ENCODE measurements around the gene GART.
"Not testable (repeated sequence)": the region's sequence is repeated elsewhere in the genome, so short reads cannot be mapped to it uniquely, and the experiment has no call there.

Gene GART

GRCh38 chr21:33541756-33542639, at the start of gene GART:
Gene GART (minus strand): TSS chr21:33542117. CDS start chr21:33539315, 2,802 bp downstream.
- DNase-seq = peak; percentile 78 to 93 (median 85)

- DNase-seq = peak; percentile 93 to 98 (median 97)
Measured at GRCh38 chr21:33588485-33589335, 46.8 kb upstream of the GART start, which contains the start of gene DONSON. Gene DONSON (minus strand): TSS chr21:33588684. CDS start chr21:33588641, 43 bp downstream.

GRCh38 chr21:33587792-33588484, 46.0 kb upstream of the GART start:
- peak; percentile 23 to 49 (median 31) for DNase-seq

- DNase-seq = no peak
Measured at GRCh38 chr21:33586927-33587326, 45.0 kb upstream of the GART start.

- no peak for DNase-seq
Measured at GRCh38 chr21:33584455-33584854, 42.5 kb upstream of the GART start.

GRCh38 chr21:33578959-33579542, 37.1 kb upstream of the GART start:
- DNase-seq = peak in 2 of 3 donors; percentile 36 to 37

GRCh38 chr21:33578214-33578613, 36.3 kb upstream of the GART start:
- no peak for DNase-seq

GRCh38 chr21:33576741-33577141, 34.8 kb upstream of the GART start:
- DNase-seq = not testable (repeated sequence)

- no peak for DNase-seq
Measured at GRCh38 chr21:33572350-33572749, 30.4 kb upstream of the GART start.

- DNase-seq = no peak
Measured at GRCh38 chr21:33569991-33570390, 28.1 kb upstream of the GART start.

GRCh38 chr21:33568448-33568847, 26.5 kb upstream of the GART start:
- no peak for DNase-seq

GRCh38 chr21:33567914-33568313, 26.0 kb upstream of the GART start:
- no peak for DNase-seq

GRCh38 chr21:33566514-33566913, 24.6 kb upstream of the GART start:
- no peak for DNase-seq

GRCh38 chr21:33562389-33562788, 20.5 kb upstream of the GART start:
- DNase-seq = no peak

- no peak for DNase-seq
Measured at GRCh38 chr21:33561373-33561772, 19.5 kb upstream of the GART start.

- DNase-seq = no peak
Measured at GRCh38 chr21:33560965-33561364, 19.0 kb upstream of the GART start.

- no peak for DNase-seq
Measured at GRCh38 chr21:33559813-33560212, 17.9 kb upstream of the GART start.

- DNase-seq = no peak
Measured at GRCh38 chr21:33558777-33559421, 17.0 kb upstream of the GART start.

GRCh38 chr21:33557447-33557846, 15.5 kb upstream of the GART start:
- no peak for DNase-seq

- DNase-seq = no peak
Measured at GRCh38 chr21:33554982-33555344, 13.0 kb upstream of the GART start.

- DNase-seq = no peak
Measured at GRCh38 chr21:33554236-33554981, 12.5 kb upstream of the GART start.

Measured in suppressor macrophage treated with lipopolysaccharide for 1 hour (primary cell).